GM19239 (cell line): ENCODE results near the gene SMAD2.
"Not testable (repeated sequence)": the region's sequence is repeated elsewhere in the genome, so short reads cannot be mapped to it uniquely, and the experiment has no call there.

ENCODE experiments used
- DNase-seq: peaks from one replicate; pipeline ENCODE4 v3.0.0; 2011; ENCODE audit warnings: low spot score; ENCODE audit not compliant: insufficient read length
- FAIRE-seq: peaks from 2 replicates; lab custom pipeline; 2011; peaks lifted over from hg19 to GRCh38; lab: Jason Lieb, UNC

The SMAD2 gene

DNA sequence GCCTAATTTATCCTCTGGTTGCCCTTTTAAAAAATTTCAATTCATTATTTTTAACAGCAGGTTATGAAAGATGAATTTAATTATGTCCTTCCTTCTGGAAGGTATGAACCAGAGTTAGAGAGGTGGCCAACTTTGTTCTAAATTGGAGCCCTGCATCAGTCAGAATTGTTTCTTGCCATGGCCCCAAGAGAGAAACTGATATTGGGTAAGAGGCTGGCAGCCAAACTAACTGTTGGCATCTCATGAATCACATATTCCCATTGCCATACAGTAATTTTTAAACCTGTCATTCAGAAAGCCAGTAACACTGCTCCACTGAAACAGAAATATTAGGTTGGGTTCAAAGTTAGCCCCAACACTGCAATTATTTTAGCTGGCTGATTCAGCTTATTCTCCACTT, 67.4 kb downstream of the SMAD2 start:
- FAIRE-seq = no peak
- no peak for DNase-seq

DNA sequence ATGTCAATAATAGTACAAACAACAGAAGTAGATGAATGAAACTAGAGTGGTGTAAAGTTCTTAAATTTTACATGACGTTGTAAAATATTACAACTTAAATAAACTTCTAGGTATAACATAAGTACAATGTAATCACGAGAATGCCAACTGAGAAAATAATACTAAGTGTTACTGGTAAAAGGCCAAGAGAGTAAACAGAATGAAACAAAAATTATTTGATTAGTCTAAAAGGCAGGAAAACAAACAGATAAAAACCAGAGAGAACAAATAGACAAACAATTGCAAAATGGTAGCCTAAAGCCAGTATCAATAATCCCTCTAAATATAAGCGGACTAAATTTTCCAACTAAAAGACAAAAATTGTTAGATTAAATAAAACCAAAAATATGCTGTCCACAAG, 71.9 kb downstream of the SMAD2 start:
- DNase-seq (no peak), FAIRE-seq (no peak)

DNA sequence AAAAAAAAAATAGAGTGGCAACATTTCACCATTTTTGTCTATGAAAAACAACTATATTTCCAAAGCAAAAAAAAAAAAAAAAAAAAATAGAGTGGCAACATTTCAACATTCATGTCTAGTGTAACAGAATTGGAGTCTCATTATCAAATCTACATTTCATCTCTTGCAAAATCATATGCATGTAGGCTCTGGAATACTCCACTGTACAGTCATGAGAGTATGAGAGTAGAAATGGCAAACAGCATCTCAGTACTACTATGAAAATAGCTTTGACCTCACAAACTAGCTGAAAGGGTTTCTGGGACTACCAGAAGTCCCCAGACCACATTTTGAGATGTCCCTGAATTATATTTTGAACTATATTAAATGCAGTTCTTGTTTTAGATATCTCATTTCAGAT, 82.8 kb downstream of the SMAD2 start:
- no peak for FAIRE-seq
- no peak for DNase-seq

DNA sequence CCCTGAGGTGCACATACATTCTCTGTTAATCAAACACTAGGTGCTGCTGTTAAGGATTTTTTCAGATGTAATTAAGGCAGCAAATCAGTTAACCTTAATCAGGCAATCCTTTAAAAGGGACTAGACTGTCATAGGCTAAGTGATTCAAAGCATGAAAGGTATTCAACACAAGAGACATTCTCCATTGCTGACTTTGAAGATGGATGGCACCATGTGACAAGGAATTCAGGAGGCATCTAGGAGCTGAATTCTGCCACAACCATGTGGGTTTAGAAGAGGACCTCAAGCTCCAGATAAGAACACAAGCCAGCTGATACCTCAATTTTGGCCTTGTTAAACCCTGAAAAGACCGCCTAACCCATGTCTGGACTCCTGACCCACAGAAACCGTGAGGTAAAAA, 84.0 kb downstream of the SMAD2 start:
- FAIRE-seq = peak; percentile 31
- DNase-seq = no peak

DNA sequence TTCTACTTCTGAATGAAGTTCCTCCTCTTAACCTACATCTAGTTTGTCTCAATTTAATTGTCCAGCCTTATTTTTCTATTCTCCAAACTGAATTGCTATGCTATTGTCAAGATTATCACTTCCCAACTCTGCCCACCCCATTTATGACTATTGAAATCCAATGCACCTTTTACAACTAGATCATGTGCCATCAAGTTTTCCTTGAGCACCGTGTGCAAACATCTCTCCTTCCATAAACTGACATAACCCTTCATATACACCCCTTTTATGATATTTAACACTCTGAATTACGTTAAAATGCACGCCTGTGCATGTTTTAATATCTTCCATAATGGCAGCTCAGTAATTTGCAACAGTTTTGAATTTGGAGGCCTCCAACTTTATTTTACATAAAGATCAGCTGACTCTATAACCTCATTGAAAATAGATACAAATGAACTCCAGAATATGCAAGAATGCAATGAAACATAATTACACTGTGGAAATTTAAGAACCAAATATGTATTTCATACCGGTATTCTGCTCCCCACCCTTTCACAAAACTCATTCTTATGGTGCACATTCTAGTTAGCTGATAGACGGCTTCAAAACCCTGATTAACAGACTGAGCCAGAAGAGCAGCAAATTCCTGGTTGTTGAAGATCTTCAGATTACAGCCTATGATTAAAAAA, 85.5 kb downstream of the SMAD2 start:
- no peak for FAIRE-seq
- DNase-seq = no peak

DNA sequence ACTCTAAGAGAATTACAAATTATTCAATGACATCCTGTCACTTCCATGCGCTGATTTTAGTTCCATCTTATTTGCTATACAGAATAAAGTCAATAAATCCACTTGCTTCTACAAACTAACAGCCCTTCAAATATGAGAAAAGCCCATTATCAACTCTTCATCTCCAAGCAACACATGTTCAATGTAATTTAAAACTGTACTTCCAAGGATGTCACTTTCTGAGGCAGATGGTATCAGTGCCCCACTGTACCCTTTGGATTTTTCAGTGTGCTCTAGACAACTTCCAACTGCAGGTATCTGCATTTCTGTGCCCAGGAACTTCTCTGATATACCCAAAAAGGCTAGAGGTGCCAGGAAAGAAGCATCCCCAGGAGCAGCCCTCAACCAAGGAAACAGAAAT, 87.6 kb downstream of the SMAD2 start:
- FAIRE-seq (no peak), DNase-seq (no peak)

DNA sequence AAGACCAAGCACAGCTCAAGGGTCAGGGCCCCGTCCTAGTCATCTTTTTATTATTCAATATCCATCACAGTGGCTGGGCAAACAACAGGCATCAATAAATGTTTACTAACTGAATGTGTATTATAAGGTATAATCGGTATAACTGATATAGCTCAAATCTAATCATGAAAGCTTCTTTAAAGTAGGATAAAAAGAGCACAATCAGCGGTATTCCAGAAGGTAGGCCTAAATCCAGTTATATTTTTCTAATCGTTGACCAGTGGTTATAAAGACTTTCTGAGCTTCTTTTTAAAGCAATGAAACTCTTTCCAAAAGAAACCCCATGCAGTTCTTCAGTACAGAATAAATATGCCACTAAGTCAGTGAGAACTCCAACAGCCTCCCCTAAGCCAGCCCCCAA, 92.1 kb downstream of the SMAD2 start:
- FAIRE-seq = no peak
- no peak for DNase-seq

DNA sequence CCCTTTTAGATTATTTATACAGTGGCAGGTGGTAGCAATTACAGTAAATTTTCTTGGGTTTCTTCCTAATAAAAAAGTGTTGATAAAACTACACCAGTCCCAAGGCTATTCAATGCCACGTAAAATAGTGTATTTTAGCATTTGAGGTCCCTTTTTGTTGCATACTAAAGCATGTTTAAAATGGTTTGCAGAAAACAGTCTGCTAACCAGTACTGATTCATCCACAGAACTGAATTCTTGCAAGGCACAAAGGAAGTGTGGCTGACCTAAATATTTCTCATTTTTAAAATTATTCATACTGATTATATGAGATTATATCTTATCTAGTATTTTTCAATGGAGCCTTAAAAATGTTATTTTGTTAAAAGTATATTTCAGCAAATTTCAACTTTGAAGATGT, 98.1 kb downstream of the SMAD2 start:
- DNase-seq = no peak
- FAIRE-seq = no peak

DNA sequence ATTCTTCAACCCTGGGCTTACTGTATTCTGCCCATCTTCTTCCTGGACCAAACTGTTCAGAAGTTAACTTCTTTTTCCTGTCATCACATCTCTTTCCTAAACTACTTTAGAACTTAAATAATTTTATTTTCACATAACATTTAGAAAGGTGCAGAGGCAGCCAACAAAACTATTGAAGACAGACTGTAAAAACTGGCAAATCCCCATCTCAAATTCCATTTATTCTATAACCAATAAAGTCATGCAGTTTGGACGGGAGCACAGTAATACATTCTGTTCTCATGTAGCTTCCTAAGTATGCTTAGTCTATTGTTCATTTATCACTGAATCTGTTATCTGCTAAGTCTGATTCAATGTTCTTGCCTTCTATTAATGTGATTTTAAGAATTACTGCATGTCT, 99.1 kb downstream of the SMAD2 start:
- FAIRE-seq (no peak), DNase-seq (no peak)

DNA sequence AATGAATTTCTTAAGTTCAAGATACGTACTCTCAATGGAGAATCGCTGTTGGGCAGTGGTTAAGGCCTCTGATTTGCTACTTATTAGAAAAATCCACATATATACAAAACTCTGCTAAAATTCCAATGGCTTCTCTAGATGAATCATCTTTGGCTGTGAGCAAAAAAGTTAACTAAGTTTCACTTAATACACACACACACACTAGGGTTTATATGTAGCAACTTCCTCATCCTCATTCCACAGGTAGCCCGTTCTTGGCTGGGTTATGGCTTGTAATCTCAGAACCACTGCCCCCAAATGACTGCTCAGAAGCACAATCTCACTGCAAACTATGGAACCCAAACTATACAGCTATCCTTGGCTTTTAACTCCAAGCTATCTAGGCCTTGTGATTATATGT, 99.7 kb downstream of the SMAD2 start:
- no peak for DNase-seq
- no peak for FAIRE-seq

DNA sequence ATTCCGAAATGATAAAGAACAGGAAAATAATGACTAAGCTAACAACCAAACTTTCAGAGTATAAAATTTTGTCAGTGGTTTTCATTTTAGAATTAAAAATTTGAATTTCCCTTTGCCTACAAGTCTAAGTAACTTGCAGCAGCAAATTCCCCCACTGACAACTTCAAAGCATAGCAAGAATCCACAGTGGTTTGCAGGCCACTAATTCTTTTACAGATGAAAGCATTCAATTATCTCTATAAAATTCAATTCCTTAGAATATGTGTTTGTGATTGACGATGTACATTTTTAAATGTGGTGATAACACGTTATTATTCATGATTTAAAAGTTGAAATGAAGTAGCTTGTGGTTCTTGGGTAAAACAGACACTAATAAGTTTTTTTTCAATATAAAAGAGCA, 100.6 kb downstream of the SMAD2 start:
- FAIRE-seq (no peak), DNase-seq (no peak)

DNA sequence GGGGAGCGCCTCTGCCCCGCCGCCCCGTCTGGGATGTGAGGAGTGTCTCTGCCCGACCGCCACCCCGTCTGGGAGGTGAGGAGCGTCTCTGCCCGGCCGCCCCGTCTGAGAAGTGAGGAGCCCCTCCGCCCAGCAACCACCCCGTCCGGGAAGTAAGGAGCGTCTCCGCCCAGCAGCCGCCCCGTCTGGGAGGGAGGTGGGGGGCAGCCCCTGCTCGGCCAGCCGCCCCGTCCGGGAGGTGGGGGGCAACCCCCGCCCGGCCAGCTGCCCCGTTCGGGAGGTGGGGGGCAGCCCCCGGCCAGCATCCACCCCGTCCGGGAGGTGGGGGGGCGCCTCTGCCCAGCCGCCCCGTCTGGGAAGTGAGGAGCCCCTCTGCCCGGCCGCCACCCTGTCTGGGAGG, 102.4 kb downstream of the SMAD2 start:
- DNase-seq, FAIRE-seq: not testable (repeated sequence)

DNA sequence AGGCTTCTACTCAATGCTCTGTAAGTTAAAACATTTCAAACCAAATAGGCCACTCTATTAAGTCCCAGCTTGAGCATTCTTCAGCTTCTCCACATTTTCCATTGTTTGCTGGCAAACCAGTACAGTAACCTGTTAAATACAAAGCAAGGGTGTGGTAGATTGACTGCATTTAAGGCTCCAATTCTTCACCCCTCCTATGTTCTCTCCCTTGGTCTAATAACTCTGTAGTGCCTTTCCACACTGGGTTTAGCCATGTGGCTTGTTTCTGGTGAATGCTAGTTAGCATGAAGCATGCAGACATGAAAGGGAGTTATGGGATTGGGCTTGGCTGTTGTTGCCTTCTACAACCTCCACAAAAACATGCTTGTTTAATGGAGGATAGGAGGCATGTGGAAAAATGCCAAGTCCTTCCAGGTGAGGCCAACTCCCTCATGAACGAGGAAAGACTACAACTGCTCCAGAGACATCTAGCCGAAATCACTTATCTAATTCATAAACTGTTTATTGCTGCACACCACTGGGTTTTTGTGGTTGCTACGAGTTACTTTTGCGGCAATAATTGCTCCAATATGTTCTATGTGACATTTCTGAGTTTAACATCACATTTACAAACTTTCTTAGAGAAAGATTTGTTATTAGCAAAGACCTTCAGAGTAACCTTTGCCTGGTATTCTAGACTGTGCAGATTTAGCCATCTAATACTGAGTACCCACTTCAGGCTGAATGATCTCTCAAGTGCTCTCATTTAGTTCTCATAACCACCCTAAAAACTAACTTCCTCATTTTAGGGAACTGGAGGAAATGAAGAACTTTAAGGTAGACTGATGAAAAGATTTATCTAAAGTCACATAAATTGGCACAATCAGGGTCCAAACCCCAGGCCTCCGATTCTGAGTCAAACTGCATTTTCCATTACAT, 104.0 kb downstream of the SMAD2 start:
- FAIRE-seq (no peak), DNase-seq (no peak)

DNA sequence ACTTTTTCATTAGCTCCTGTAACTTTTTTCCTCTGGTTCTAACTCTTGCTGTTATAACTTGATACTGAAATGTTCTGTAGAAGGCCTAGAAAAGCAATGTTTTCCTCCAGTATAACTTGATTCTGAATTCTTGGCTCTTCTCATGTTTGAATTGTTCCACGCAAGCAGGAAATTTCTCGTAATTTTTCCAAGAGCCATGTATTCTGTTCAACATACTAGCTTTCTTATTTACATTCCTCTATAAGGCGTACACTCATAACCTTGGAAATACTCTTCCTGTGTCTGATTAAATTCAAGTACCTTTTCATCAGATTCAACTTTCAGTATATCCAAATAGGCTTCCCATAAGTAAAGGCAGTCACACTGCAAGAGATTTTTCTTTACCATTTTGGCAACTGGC, 109.1 kb downstream of the SMAD2 start:
- no peak for DNase-seq
- FAIRE-seq = no peak

DNA sequence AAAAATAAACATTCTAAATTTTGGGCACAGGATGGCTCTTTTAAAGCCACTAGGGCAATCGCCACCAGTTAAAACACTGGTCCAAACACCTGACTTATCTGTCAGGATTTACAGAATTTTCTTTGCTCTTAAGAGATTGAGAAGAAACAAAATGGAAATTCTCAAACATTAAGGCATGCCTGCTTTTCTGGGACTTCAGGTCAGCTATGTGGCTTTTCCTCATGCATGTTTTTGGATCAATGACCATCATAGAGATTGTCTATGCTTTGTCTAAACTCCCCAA, 112.7 kb downstream of the SMAD2 start:
- FAIRE-seq (no peak), DNase-seq (no peak)

DNA sequence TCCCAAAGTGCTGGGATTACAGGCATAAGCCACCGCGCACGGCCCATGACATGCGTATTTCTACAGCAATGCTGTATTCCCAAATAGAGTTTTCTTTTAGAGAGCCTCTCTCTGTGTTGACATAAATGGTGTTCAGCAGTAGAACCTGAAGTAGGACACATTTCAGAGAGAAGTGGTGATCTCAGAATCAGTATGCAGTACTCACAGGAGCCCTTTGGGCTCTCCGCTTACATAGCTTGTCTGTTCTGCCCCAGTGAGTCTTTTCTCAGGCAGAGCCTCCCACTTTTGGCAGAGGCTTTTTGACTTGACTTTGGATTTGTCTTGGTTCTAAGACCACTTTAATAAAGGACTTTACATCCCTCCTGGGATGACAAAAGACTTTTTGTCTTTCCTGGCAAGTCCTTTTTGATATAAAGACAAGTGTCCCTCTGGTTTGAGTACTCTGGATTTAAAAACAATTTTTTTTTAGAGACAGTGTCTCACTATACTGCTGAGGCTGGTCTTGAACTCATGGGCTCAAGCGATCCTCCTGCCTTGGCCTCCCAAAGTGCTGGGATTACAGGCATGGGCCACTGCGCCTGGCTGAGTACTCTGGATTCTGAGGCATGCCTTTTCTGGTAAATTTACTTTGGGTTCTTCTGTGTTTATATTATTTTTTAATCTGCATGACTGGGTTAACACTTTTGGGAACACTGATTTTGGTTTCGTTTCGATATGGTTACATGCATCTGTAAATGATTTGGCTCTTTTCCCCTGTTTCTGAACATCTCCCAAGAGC, 113.3 kb downstream of the SMAD2 start:
- DNase-seq (no peak), FAIRE-seq (no peak)

DNA sequence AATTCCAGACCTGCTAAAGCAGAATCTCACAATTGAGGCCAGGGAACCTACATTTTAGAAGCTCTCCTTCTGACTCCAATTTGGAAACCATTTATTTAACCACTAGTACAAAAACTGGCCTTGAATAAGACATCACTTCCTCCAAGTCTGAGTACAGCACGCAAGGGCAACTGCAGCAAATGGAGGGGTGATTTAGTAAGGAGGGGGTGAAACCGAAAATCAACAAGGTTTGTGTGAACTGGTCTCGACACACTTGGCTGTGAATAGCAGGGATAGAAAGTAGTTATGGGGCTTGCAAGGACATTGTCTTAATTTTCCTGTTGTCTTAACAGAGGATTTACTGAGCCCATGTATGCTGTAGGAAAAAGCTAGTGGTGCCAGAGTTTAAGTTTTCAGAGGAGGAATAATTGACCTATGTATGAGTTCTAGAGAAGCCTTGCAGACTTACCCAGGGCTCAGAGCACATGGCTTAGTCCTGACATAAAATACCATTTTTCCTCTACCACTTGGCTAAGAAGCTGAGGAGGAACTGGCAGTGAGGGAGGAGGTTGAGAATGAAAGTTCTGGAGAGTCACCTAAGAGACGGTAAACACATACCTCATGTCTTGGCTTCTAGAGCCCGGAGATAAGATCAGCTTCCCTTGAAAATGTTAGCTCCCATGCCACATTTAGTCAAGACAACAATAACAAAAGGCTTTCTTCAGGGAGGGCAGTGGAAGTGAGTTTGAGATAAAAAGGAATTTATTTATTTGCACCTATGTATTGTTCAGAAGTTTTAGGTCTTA, 114.8 kb downstream of the SMAD2 start:
- no peak for DNase-seq
- FAIRE-seq = no peak

DNA sequence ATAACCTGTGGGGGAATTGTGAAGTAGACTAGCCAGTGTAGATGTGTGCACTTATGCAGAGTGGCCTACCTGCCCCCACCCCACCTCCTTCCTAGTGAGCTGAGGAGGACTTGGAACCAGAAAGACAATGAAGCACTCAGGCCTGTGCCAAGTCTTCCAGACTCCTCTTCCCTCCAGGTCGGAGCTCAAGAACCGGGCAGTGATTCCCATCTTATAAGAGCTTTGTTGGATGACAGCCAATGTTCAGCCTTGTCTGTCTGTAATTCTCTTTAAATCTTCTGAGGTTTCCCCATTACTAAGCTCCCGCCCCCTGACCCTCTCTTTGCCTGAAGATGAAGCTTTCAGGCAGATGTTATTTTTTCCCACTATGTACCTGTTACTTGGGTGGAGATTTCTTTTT, 121.0 kb downstream of the SMAD2 start:
- DNase-seq (no peak), FAIRE-seq (no peak)

DNA sequence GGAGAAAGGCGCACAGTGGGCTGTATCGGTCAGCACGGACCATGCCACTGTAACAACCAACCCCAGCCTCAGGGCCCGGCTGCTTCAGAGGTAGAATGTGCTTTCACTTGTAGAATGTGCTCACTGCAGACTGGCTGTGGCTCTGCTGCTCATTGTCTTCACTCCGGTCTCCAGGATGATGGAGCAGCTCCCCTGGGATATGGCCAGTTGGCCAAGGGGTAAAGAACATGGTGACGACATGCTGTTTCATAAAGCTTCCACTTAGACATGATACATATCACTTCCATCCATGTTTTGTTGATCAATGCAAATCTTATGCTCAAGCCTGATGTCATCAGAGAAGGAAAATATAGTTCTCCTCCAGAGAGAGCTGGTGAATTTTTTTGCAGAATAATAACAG, 127.7 kb downstream of the SMAD2 start:
- DNase-seq (no peak), FAIRE-seq (no peak)

DNA sequence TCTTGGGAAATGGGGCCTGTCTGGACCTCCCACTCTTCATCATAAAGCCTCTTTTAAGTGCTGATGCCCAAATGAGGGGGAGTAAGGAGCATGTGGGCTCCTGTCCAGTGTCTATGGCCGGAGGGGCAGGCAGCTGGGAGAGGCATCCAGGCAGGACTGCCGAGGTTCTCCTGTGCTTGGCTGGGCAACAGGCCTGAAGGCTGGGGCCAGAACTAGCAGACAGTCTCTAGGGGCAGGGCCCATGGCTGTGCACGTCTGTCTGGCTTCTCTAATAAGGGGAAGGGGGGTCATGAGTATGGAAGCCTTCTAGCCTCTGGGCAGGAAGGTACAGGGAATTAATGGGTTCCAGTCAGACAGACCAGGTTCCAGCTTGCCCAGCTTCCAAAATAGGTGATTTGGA, 128.6 kb downstream of the SMAD2 start:
- no peak for FAIRE-seq
- DNase-seq = no peak

DNA sequence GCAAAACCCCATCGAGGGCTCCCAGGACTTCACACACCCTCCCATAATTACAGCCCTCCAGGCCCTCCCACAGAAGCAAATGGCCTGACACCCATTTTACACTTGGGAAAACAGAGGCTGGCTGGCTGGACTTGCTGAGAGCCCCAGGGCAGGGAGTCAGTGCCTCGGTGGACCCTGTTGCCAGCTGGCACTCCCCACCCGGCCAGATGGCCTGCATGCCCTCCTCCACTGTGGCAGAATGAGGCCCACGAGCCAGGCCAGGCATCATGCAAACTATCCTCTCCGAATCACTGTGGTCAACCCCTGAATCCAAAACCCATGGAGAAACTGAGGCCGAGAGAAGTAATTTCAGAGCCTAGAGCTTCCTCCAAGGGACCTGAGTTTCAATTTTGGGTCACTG, 129.7 kb downstream of the SMAD2 start:
- DNase-seq = no peak
- no peak for FAIRE-seq
